Measurements from ENCODE around the gene PGA5. TPM values are rescaled to one million over a fixed set of nuclear protein-coding genes. Genes with fewer than 3 reads are reported as not detected.

PGA5 gene
- total RNA-seq, 1 donor from 2014 or later: not detected

DNA sequence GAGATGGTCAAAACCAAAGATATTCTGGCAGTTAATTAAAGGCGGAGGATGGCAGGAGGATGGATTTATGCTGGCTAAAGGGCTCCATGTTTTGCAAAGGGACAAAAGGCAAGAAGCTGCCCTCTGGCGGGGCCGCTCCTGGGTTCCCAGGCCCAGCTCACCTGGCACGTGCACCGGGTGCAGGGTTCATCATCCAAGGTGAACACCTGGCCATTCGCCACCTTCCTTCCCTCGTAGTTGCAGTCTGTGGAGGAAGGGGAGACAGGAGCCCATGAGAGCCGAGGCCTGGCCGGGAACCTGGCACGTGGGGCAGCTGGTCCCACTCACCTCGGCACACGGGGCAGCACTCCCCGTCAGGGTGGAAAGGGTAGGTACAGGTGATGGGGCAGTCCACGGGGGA lies 23.8 kb downstream of the PGA5 start:
- Histone ChIP-seq H3K27me3 (ENCODE audit: control insufficient read depth in 3 of 3, insufficient read depth in 3 of 3, low read length in 3 of 3) (no peaks in the 10 kb centered on the region), H3K4me1 (ENCODE audit: control insufficient read depth in 3 of 3, insufficient read depth in 3 of 3, low read length in 3 of 3) (no peaks in the 10 kb centered on the region), H3K4me3 (ENCODE audit: low read length in 3 of 3) (no peak overlapping the region), H3K36me3 (ENCODE audit: control insufficient read depth in 3 of 3, insufficient read depth in 3 of 3, low read length in 3 of 3) (peaks cover 0 to 3% (median 0%) of the 10 kb centered on the region in 3 donors), H3K27ac (ENCODE audit: low read depth, low read length) (no peak overlapping the region), H3K9me3 (ENCODE audit: control insufficient read depth in 3 of 3, low read length in 3 of 3) (no peaks in the 10 kb centered on the region), H3K9ac (ENCODE audit: low read depth in 1 of 3, low read length in 3 of 3) (no peak overlapping the region)

DNA sequence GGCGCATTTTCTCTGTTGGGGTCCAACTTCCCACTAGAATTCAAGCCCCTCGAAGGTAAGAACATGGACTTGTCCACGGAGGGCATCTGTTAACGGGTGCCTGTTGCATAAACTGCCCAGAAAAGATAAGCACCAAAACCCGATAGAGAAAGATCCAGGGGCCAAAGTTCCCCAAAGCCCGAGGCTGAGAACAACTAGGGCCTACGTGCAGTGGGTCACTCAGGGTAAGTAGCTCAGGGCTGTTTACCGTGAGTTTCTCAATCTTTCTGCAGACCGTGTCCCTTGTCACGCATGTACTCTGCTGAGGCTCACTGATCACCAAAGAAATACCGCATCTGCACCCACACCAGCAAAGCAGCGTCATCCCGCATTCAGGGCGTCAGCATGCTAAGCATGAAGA lies 24.4 kb downstream of the PGA5 start:
- Histone ChIP-seq H3K4me1 (ENCODE audit: control insufficient read depth in 3 of 3, insufficient read depth in 3 of 3, low read length in 3 of 3) (no peaks in the 10 kb centered on the region), H3K4me3 (ENCODE audit: low read length in 3 of 3) (no peak overlapping the region), H3K9me3 (ENCODE audit: control insufficient read depth in 3 of 3, low read length in 3 of 3) (no peaks in the 10 kb centered on the region), H3K36me3 (ENCODE audit: control insufficient read depth in 3 of 3, insufficient read depth in 3 of 3, low read length in 3 of 3) (peaks cover 0 to 3% (median 0%) of the 10 kb centered on the region in 3 donors), H3K27me3 (ENCODE audit: control insufficient read depth in 3 of 3, insufficient read depth in 3 of 3, low read length in 3 of 3) (no peaks in the 10 kb centered on the region), H3K9ac (ENCODE audit: low read depth in 1 of 3, low read length in 3 of 3) (no peak overlapping the region), H3K27ac (ENCODE audit: low read depth, low read length) (no peak overlapping the region)

DNA sequence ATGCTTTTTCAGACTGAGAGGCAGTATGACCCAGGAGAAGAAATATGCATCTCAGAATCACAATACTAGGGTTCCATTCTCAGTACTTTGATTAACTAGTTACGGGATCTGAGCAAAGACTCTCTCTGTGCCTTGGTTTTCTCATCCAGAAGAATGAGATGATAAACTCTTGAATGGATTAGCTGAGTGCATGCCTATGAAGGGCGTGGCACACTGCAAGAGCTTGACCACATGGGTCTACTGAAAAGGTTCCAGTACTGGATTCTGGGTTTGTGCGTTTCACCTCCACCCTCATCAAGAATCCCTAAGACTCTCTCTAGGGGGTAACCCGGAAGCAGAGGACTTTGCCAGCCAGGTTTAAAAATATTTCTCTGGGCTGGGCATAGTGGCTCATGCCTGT lies 25.6 kb downstream of the PGA5 start:
- H3K9me3 ChIP-seq (ENCODE audit: control insufficient read depth in 3 of 3, low read length in 3 of 3): no peaks in the 10 kb centered on the region

DNA sequence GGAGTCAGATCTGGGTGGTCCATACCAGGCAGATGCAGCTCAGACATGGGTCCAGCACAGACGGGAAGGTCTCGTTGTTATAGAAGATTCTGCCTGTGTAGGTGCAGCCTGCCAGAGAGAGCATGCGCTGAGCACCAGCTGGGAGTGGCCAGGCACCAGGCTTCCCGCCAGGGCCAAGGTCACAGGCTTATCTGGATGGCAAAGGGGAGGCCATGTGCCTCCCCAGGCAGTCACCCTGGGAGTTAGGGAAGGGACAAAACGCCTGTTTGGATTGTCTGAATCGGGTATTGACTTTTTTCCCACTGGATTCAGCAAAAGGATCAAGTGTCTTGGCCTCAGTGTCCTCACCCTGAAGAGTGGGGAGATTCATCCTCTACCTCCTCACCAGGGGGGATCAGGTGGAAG lies 26.5 kb downstream of the PGA5 start:
- Histone ChIP-seq H3K9ac (ENCODE audit: low read depth in 1 of 3, low read length in 3 of 3) (no peak overlapping the region), H3K27me3 (ENCODE audit: control insufficient read depth in 3 of 3, insufficient read depth in 3 of 3, low read length in 3 of 3) (no peaks in the 10 kb centered on the region), H3K27ac (ENCODE audit: low read depth, low read length) (no peak overlapping the region), H3K4me3 (ENCODE audit: low read length in 3 of 3) (no peak overlapping the region), H3K4me1 (ENCODE audit: control insufficient read depth in 3 of 3, insufficient read depth in 3 of 3, low read length in 3 of 3) (no peaks in the 10 kb centered on the region), H3K36me3 (ENCODE audit: control insufficient read depth in 3 of 3, insufficient read depth in 3 of 3, low read length in 3 of 3) (peaks cover 0 to 3% (median 0%) of the 10 kb centered on the region in 3 donors), H3K9me3 (ENCODE audit: control insufficient read depth in 3 of 3, low read length in 3 of 3) (no peaks in the 10 kb centered on the region)

More for the DNA sequence above, 25.6 kb downstream of the PGA5 start:
- Histone ChIP-seq H3K9ac (ENCODE audit: low read depth in 1 of 3, low read length in 3 of 3) (no peak overlapping the region), H3K27ac (ENCODE audit: low read depth, low read length) (no peak overlapping the region), H3K36me3 (ENCODE audit: control insufficient read depth in 3 of 3, insufficient read depth in 3 of 3, low read length in 3 of 3) (peaks cover 0 to 3% (median 0%) of the 10 kb centered on the region in 3 donors), H3K27me3 (ENCODE audit: control insufficient read depth in 3 of 3, insufficient read depth in 3 of 3, low read length in 3 of 3) (no peaks in the 10 kb centered on the region), H3K4me1 (ENCODE audit: control insufficient read depth in 3 of 3, insufficient read depth in 3 of 3, low read length in 3 of 3) (no peaks in the 10 kb centered on the region), H3K4me3 (ENCODE audit: low read length in 3 of 3) (no peak overlapping the region)

DNA sequence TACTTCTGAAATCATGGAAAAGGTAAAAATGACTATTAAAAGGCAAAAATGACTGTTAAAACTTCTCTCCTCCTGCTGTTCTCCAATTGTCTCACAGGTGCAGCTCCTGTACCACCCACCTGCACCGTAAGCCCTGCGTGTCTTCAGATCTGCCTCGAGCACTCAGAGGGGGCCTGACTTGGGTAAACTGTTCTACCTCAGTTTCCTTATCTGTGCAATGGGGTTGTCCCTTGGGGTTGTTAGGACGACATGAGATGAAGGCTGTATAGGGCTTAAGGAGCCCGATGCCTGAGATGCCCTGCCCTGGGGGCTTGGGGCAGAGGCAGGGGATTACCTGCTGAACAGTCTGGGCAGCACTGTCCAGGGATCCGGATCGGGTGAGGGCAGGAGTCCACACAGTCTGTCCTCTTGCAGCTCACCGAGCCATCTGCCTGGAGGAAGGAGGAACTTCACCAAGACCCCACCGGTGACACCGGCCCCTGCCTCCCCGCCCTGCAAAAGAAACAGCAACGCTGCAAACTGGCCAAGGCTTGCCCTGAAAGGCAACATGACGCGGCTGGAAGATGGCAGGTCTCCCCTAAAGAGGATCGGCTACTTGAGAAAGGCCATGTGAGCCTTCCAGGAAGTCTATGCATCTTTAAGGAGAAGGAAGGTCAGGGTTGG lies 27.7 kb downstream of the PGA5 start:
- Histone ChIP-seq H3K27ac (ENCODE audit: low read depth, low read length) (no peak overlapping the region), H3K9me3 (ENCODE audit: control insufficient read depth in 3 of 3, low read length in 3 of 3) (no peaks in the 10 kb centered on the region), H3K27me3 (ENCODE audit: control insufficient read depth in 3 of 3, insufficient read depth in 3 of 3, low read length in 3 of 3) (no peaks in the 10 kb centered on the region), H3K4me1 (ENCODE audit: control insufficient read depth in 3 of 3, insufficient read depth in 3 of 3, low read length in 3 of 3) (no peaks in the 10 kb centered on the region), H3K4me3 (ENCODE audit: low read length in 3 of 3) (no peak overlapping the region), H3K9ac (ENCODE audit: low read depth in 1 of 3, low read length in 3 of 3) (no peak overlapping the region), H3K36me3 (ENCODE audit: control insufficient read depth in 3 of 3, insufficient read depth in 3 of 3, low read length in 3 of 3) (peaks cover 0 to 3% (median 2%) of the 10 kb centered on the region in 3 donors)

DNA sequence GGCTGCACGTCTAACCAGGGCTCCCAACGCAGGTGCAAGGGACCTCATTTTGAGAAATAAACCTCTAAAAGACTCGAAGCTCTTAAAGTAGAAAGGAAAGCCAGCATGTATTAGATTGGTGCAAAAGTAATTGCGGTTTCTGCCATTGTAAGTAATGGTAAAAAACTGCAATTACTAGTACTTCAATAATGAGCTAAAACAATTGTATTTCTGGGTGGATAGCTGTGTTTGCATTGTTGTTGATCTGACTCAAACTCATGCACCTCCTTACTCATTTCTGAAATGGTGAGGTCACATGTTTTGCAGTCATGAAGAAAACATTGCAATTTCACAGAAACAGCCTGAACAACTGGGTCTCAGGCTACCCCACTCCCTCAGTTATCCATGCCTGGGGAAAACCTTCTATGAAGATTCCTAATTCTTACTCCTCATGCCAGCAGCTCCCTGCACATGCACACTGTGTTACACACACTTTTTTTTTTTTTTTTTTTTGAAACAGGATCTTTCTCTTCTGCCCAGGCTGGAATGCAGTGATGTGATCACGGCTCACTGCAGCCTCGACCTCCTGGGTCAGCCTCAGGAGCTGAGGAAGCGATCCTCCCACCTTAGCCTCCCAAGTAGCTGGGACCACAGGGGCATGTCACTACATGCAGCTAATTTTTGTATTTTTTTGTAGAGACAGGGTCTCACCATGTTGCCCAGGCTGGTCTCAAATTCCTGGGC lies 29.5 kb downstream of the PGA5 start:
- Histone ChIP-seq H3K36me3 (ENCODE audit: control insufficient read depth in 3 of 3, insufficient read depth in 3 of 3, low read length in 3 of 3) (peaks cover 0 to 7% (median 4%) of the 10 kb centered on the region in 3 donors), H3K9ac (ENCODE audit: low read depth in 1 of 3, low read length in 3 of 3) (no peak overlapping the region)

DNA sequence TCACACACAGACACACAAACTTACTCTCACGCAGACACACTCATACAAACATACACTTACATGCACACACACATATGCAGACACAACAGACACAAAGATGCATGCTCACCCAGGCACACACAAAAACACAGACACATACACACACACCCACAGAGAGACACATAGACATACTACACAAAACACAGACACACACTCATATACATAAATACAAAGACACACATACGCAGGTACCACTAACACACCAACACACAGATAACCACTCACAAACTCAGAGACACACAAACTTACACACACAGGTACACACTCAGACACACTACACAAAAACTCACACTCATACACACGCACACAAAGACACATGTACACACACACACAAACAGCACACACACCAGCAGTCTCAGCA lies 31.8 kb downstream of the PGA5 start:
- Histone ChIP-seq H3K27me3 (ENCODE audit: control insufficient read depth in 3 of 3, insufficient read depth in 3 of 3, low read length in 3 of 3) (no peaks in the 10 kb centered on the region), H3K9ac (ENCODE audit: low read depth in 1 of 3, low read length in 3 of 3) (no peak overlapping the region), H3K4me1 (ENCODE audit: control insufficient read depth in 3 of 3, insufficient read depth in 3 of 3, low read length in 3 of 3) (no peaks in the 10 kb centered on the region), H3K27ac (ENCODE audit: low read depth, low read length) (no peak overlapping the region), H3K9me3 (ENCODE audit: control insufficient read depth in 3 of 3, low read length in 3 of 3) (no peaks in the 10 kb centered on the region), H3K36me3 (ENCODE audit: control insufficient read depth in 3 of 3, insufficient read depth in 3 of 3, low read length in 3 of 3) (peaks cover 0 to 7% (median 4%) of the 10 kb centered on the region in 3 donors), H3K4me3 (ENCODE audit: low read length in 3 of 3) (no peak overlapping the region)

More for the DNA sequence above, 29.5 kb downstream of the PGA5 start:
- no peak overlapping the region for H3K27ac ChIP-seq (ENCODE audit: low read depth, low read length)
- no peak overlapping the region for H3K4me3 ChIP-seq (ENCODE audit: low read length in 3 of 3)
- no peaks in the 10 kb centered on the region for H3K27me3 ChIP-seq (ENCODE audit: control insufficient read depth in 3 of 3, insufficient read depth in 3 of 3, low read length in 3 of 3)
- no peaks in the 10 kb centered on the region for H3K4me1 ChIP-seq (ENCODE audit: control insufficient read depth in 3 of 3, insufficient read depth in 3 of 3, low read length in 3 of 3)
- H3K9me3 ChIP-seq (ENCODE audit: control insufficient read depth in 3 of 3, low read length in 3 of 3): no peaks in the 10 kb centered on the region

DNA sequence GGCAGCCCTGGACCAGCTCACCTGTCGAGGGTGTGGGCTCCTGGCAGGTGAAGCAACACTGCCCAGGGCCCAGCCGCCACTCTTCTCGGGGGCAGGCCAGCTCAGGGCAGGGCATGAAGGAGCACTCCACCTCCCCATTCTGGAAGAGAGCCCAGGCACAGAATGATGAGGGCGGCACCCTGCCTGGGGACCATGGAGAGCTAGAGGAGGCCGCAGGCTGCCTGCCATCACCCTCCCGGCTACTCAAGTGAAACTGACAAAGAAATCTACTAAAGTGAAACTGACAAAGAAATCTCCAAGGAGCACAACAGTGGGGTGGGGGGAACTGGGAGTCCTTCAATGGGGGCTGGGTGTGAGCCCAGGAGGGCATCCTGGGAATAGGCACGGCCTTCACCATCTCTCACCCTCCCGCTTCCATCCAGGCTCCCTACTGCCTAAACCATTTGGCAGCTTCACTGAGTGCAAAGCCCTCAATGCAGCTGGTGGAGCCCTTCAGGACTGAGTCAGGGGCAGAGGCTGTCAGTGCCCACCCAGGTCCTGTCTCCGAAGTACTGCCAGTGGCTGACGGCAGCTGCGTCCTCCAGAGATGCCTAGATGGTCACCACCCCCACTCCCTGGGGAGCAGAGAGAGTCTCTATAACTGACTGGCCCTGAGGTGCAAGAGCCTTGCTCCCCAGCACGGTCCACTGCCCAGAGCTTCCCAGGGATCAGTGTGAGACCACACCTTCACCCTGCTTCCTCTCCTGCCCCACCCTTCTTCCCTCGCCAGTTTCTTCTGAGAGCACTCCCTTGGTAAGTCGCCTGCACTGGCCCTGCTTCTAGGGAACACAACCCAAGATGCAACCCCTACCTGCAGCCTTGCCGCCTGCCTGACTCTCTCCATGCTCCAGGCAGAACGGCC lies 32.5 kb downstream of the PGA5 start:
- Histone ChIP-seq H3K9ac (ENCODE audit: low read depth in 1 of 3, low read length in 3 of 3) (no peak overlapping the region), H3K27ac (ENCODE audit: low read depth, low read length) (no peak overlapping the region), H3K9me3 (ENCODE audit: control insufficient read depth in 3 of 3, low read length in 3 of 3) (no peaks in the 10 kb centered on the region), H3K4me3 (ENCODE audit: low read length in 3 of 3) (no peak overlapping the region), H3K4me1 (ENCODE audit: control insufficient read depth in 3 of 3, insufficient read depth in 3 of 3, low read length in 3 of 3) (no peaks in the 10 kb centered on the region), H3K27me3 (ENCODE audit: control insufficient read depth in 3 of 3, insufficient read depth in 3 of 3, low read length in 3 of 3) (no peaks in the 10 kb centered on the region), H3K36me3 (ENCODE audit: control insufficient read depth in 3 of 3, insufficient read depth in 3 of 3, low read length in 3 of 3) (peaks cover 0 to 7% (median 4%) of the 10 kb centered on the region in 3 donors)

DNA sequence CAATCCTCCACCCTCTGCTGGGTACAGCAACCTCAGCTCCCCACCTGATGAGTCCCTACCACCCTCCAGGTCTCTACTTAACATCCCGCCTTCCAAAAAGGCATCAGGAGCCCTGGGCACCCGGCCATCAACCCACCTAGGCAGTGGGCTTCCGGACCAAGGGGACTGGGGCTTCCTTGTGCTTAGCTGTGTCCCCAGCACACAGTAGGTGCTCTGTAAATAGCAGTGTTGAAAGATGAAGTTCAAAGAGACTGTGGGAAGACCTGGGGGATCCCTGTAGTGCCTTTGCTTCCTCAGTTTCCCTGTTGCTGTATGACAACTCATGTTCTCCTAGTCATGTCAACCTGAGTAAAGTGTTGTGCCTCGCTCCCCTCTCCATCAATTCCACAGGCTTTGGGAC lies 33.1 kb downstream of the PGA5 start:
- H3K9me3 ChIP-seq (ENCODE audit: control insufficient read depth in 3 of 3, low read length in 3 of 3): no peaks in the 10 kb centered on the region
- H3K27ac ChIP-seq (ENCODE audit: low read depth, low read length): no peak overlapping the region
- H3K27me3 ChIP-seq (ENCODE audit: control insufficient read depth in 3 of 3, insufficient read depth in 3 of 3, low read length in 3 of 3): no peaks in the 10 kb centered on the region
- no peaks in the 10 kb centered on the region for H3K4me1 ChIP-seq (ENCODE audit: control insufficient read depth in 3 of 3, insufficient read depth in 3 of 3, low read length in 3 of 3)
- no peak overlapping the region for H3K4me3 ChIP-seq (ENCODE audit: low read length in 3 of 3)
- peaks cover 0 to 7% (median 4%) of the 10 kb centered on the region in 3 donors for H3K36me3 ChIP-seq (ENCODE audit: control insufficient read depth in 3 of 3, insufficient read depth in 3 of 3, low read length in 3 of 3)
- no peak overlapping the region for H3K9ac ChIP-seq (ENCODE audit: low read depth in 1 of 3, low read length in 3 of 3)

Data from skeletal muscle tissue (tissue), 4 donors.